ENCODE results near the gene PPP1R9A. TPM values are rescaled to one million over a fixed set of nuclear protein-coding genes. Genes with fewer than 3 reads are reported as not detected.

The PPP1R9A gene
- total RNA-seq, 1 donor: 4.0 TPM

DNA sequence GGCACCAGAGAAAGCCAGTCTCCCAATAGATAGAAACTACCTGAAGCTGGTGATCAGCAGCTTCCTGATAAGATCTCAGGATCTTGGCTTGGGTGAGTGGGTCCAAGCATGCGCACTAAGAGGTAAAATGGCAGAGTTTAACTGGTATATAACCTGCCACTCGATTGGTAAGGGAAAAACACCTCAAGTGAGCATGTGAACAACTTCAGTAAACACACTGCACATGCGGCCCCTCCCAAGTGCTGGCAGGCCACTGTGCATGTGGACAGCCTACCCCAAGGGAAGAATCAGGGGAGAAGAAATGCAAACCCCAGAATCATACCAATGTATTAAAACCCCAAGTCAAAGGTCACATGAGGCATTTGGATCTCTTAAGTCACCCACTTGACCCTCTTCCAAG is 434.6 kb downstream of the PPP1R9A start:
- no peak for DNase-seq (ENCODE audit: low read depth in 2 of 3, low spot score in 2 of 3)

DNA sequence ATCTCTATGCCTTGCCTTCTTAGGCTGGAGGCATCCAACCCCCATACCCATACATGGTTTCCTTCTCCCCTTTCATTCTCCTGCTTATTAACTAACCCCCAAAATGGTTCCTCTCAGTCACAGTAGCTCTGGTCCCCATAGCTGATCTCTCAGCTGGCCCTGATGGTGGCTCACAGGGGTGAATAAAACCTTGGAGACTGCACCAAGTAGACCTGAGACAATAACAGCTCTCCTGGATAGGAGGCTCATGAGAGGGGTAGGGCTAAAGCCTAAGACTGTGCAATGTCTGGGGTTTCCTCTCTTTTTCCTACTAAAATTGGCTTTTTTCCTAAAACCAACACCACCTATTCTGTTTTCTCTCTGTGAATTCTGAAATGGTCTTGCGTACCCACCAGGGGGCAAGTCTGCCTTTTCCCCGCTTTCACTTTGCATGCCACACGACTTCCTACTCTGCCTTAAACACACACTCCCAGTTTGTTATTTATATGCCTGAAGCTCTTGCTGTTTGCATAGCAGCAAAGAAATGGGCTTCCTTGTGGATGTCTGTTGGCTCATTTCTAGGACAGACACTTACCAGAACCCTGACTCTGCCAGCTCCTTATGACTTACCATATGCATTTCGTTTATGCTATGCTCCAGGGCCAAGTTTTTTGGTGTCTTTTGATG is 435.4 kb downstream of the PPP1R9A start:
- no peak for DNase-seq (ENCODE audit: low read depth in 2 of 3, low spot score in 2 of 3)

Small RNAs within 50 kb of the gene (small RNA-seq; reads per million reads assigned to genes)
- not detected for gene AC002429.1
- not detected for gene HINT1P2
- gene RNU4-16P: not detected
